H1 (cell line): ENCODE measurements around the gene ESRRB. TPM values are rescaled to one million over a fixed set of nuclear protein-coding genes. Genes with fewer than 3 reads are reported as not detected.

Experiments used
- RXRA ChIP-seq: IDR thresholded peaks from 2 replicates; pipeline ENCODE4 v1.6.1; 2011; ENCODE audit warnings: low read depth, mild to moderate bottlenecking, low read length, moderate library complexity; ENCODE audit not compliant: insufficient read depth
- YY1 ChIP-seq: IDR thresholded peaks from 2 replicates; pipeline ENCODE4 v1.6.1; 2011; ENCODE audit warnings: low read depth, mild to moderate bottlenecking, low read length
- polyA plus RNA-seq, 7 experiments: library from polyadenylated mRNA; depleted of rRNA in 3 of 7; stranded (reverse) in 5 of 7; unstranded in 2 of 7; fragments of >200 nt in 5 of 7; fragments of 200-250 nt in 2 of 7; gene quantifications; 1 replicate in 5 of 7; 2 replicates in 1 of 7; 4 replicates in 1 of 7; pipeline versions ENCODE4 v1.2.1 to v1.2.3, GENCODE V29; 2011 to 2013; ENCODE audit warnings: missing spikeins in 2 of 7, mixed read lengths in 2 of 7
- total RNA-seq: library from RNA; stranded (reverse); fragmentation: NEBNext Ultra II Directional; extraction: Animal tissue kit (Norgen Biotek cat#: 25700); gene quantifications from 2 replicates; pipeline ENCODE4 v1.2.1, GENCODE V29; 2021
- TF ChIP-seq, protein P1 (sequence below): fragments of 300-600 bp; sonication (generic); IDR thresholded peaks from 2 replicates; pipeline ENCODE4 v1.7.1; 2012; ENCODE audit warnings: low read length, moderate library complexity, mild to moderate bottlenecking, inconsistent platforms; ENCODE audit not compliant: insufficient replicate concordance
- TF ChIP-seq, protein P2 (sequence below), 3 experiments: IDR thresholded peaks; 1 replicate in 2 of 3; 2 replicates in 1 of 3; pipeline versions ENCODE4 v1.5.1 to v1.6.1; 2011; ENCODE audit warnings: low read length in 3 of 3, mild to moderate bottlenecking in 3 of 3, inconsistent platforms in 2 of 3, low read depth in 1 of 3, moderate library complexity in 1 of 3; ENCODE audit not compliant: insufficient read depth in 1 of 3; ENCODE audit errors: control extremely low read depth in 1 of 3

ESRRB gene
- total and polyA plus RNA-seq, 2 of the 8 experiments (the other 6 are each of a cell fraction or from before 2014, with no cell fraction given) = 0.29 to 0.45 TPM

DNA sequence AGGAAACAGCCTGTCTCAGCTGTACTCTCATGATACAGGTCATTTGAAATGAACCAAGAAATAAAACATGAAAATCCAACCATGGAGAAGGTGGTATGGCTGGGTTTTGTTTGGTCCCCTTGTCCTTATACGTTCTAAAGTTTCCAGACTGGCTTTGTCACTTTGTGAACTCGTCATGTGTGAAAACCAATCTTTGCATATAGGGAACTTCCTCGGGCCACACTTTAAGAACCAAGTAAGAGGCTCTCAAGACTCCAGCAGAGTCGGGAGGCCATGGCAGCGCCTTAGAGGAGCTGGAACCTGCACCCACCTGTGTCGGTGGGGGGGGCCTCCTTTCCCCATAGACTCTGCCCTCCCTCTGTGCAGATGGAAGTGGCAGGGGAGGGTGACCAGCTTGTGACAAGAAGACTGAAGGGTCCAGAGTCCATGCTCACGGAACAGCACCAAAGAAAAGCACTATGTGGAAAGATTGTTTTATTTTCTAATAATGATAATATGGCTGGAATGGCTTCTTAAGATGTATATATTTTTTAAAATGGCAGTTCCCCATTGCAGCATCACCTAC is 125.3 kb downstream of the ESRRB start (continued):
- TF ChIP-seq, protein P1, sequence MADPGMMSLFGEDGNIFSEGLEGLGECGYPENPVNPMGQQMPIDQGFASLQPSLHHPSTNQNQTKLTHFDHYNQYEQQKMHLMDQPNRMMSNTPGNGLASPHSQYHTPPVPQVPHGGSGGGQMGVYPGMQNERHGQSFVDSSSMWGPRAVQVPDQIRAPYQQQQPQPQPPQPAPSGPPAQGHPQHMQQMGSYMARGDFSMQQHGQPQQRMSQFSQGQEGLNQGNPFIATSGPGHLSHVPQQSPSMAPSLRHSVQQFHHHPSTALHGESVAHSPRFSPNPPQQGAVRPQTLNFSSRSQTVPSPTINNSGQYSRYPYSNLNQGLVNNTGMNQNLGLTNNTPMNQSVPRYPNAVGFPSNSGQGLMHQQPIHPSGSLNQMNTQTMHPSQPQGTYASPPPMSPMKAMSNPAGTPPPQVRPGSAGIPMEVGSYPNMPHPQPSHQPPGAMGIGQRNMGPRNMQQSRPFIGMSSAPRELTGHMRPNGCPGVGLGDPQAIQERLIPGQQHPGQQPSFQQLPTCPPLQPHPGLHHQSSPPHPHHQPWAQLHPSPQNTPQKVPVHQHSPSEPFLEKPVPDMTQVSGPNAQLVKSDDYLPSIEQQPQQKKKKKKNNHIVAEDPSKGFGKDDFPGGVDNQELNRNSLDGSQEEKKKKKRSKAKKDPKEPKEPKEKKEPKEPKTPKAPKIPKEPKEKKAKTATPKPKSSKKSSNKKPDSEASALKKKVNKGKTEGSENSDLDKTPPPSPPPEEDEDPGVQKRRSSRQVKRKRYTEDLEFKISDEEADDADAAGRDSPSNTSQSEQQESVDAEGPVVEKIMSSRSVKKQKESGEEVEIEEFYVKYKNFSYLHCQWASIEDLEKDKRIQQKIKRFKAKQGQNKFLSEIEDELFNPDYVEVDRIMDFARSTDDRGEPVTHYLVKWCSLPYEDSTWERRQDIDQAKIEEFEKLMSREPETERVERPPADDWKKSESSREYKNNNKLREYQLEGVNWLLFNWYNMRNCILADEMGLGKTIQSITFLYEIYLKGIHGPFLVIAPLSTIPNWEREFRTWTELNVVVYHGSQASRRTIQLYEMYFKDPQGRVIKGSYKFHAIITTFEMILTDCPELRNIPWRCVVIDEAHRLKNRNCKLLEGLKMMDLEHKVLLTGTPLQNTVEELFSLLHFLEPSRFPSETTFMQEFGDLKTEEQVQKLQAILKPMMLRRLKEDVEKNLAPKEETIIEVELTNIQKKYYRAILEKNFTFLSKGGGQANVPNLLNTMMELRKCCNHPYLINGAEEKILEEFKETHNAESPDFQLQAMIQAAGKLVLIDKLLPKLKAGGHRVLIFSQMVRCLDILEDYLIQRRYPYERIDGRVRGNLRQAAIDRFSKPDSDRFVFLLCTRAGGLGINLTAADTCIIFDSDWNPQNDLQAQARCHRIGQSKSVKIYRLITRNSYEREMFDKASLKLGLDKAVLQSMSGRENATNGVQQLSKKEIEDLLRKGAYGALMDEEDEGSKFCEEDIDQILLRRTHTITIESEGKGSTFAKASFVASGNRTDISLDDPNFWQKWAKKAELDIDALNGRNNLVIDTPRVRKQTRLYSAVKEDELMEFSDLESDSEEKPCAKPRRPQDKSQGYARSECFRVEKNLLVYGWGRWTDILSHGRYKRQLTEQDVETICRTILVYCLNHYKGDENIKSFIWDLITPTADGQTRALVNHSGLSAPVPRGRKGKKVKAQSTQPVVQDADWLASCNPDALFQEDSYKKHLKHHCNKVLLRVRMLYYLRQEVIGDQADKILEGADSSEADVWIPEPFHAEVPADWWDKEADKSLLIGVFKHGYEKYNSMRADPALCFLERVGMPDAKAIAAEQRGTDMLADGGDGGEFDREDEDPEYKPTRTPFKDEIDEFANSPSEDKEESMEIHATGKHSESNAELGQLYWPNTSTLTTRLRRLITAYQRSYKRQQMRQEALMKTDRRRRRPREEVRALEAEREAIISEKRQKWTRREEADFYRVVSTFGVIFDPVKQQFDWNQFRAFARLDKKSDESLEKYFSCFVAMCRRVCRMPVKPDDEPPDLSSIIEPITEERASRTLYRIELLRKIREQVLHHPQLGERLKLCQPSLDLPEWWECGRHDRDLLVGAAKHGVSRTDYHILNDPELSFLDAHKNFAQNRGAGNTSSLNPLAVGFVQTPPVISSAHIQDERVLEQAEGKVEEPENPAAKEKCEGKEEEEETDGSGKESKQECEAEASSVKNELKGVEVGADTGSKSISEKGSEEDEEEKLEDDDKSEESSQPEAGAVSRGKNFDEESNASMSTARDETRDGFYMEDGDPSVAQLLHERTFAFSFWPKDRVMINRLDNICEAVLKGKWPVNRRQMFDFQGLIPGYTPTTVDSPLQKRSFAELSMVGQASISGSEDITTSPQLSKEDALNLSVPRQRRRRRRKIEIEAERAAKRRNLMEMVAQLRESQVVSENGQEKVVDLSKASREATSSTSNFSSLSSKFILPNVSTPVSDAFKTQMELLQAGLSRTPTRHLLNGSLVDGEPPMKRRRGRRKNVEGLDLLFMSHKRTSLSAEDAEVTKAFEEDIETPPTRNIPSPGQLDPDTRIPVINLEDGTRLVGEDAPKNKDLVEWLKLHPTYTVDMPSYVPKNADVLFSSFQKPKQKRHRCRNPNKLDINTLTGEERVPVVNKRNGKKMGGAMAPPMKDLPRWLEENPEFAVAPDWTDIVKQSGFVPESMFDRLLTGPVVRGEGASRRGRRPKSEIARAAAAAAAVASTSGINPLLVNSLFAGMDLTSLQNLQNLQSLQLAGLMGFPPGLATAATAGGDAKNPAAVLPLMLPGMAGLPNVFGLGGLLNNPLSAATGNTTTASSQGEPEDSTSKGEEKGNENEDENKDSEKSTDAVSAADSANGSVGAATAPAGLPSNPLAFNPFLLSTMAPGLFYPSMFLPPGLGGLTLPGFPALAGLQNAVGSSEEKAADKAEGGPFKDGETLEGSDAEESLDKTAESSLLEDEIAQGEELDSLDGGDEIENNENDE = no peak
- no peak for TF ChIP-seq YY1
- TF ChIP-seq, protein P2, sequence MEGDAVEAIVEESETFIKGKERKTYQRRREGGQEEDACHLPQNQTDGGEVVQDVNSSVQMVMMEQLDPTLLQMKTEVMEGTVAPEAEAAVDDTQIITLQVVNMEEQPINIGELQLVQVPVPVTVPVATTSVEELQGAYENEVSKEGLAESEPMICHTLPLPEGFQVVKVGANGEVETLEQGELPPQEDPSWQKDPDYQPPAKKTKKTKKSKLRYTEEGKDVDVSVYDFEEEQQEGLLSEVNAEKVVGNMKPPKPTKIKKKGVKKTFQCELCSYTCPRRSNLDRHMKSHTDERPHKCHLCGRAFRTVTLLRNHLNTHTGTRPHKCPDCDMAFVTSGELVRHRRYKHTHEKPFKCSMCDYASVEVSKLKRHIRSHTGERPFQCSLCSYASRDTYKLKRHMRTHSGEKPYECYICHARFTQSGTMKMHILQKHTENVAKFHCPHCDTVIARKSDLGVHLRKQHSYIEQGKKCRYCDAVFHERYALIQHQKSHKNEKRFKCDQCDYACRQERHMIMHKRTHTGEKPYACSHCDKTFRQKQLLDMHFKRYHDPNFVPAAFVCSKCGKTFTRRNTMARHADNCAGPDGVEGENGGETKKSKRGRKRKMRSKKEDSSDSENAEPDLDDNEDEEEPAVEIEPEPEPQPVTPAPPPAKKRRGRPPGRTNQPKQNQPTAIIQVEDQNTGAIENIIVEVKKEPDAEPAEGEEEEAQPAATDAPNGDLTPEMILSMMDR (IDR thresholded peaks at IDR 0.05; ENCODE audit: control extremely low read depth in 1 of 3, insufficient read depth in 1 of 3, low read depth in 1 of 3, low read length in 3 of 3) = no peak
- no peak for TF ChIP-seq RXRA
